GM18507 (cell line): ENCODE results near the gene ANKRD13A.
"Not testable (repeated sequence)": the region's sequence is repeated elsewhere in the genome, so short reads cannot be mapped to it uniquely, and the experiment has no call there.

Experiments used
- DNase-seq: peaks from one replicate; pipeline ENCODE4 v3.0.0; 2011; ENCODE audit warnings: low read depth; ENCODE audit not compliant: insufficient read length; ENCODE audit errors: extremely low spot score
- FAIRE-seq: peaks from 2 replicates; lab custom pipeline; 2011; peaks lifted over from hg19 to GRCh38; lab: Jason Lieb, UNC

ANKRD13A gene

DNA sequence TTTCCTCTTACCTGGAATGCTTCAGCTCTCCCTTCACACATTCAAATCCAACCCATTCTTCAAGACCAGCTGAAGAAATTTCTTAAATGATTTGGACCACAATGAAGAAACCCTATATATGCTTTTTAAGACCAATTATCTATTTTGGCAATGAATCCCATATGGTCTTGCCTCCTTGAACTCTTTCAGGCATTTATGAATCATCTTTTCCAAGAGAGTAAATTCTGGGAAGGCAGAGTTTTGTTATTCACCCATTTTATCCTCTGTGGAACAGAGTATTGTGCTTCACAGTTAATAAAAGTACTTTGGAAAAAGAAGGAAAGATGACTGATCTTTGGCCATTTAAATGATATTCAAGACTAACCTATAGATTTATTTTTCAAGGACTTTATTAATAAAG lies 17.0 kb upstream of the ANKRD13A start:
- no peak for FAIRE-seq
- DNase-seq = no peak

GRCh38 chr12:109983432-109984142 lies 15.6 kb upstream of the ANKRD13A start:
- DNase-seq (no peak), FAIRE-seq (no peak)

- FAIRE-seq, DNase-seq: not testable (repeated sequence)
Observed at GRCh38 chr12:109986236-109986635, 13.0 kb upstream of the ANKRD13A start.

DNA sequence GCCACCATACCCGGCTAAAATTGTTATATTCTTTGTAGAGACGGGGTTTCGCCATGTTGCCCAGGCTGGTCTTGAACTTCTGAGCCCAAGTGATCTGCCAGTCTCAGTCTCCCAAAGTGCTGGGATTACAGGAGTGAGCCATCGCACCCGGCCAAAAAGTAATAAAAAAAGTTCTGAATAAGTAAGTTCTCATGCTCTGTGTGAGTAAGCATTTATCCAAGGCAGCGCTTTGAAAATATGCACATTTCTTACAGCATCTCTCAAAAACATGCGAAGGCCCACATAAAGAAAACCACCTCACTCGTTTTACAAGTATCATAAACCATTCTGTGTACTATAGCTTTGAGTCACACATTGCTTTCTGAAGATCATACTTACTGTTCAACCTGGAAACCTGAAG lies 11.6 kb upstream of the ANKRD13A start:
- no peak for FAIRE-seq
- DNase-seq = no peak

DNA sequence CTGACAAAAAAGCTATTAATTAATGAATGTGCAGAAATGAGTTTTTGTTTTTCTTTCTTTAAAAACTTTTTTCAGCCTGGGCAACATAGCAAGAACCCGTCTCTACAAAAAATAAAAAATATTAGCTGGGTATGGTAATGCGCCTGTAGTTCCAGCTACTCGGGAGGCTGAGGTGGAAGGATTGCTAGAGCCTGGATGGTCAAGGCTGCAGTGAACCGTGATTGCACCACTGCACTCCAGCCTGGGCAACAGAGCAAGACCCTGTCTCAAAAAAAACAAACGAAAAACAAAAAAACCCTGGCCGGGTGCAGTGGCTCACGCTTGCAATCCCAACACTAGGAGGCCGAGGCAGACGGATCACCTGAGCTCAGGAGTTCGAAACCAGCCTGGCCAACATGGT lies 11.0 kb upstream of the ANKRD13A start:
- no peak for DNase-seq
- FAIRE-seq = no peak

DNA sequence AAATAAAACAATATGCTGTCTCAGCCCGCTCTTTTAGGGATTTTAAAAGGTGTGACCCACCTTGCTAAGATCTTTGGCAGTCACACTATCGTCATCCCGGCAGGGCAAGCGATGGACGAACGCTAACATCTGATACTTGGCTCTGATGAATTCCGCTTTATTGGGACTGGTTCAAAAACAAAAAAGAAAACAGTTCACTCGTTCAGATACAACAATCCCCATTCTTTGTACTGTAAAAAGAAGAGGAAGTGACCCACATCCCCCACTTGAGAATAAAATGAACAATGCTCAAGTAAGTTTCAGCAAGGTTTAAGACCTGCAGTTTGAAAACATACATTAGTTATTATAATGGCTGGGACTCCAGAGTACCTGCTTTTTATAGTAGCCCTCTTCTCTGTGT lies 10.3 kb upstream of the ANKRD13A start:
- FAIRE-seq = no peak

GRCh38 chr12:109989380-109989779 lies 9.8 kb upstream of the ANKRD13A start:
- FAIRE-seq (no peak), DNase-seq (no peak)

More for the DNA sequence above, 10.3 kb upstream of the ANKRD13A start:
- no peak for DNase-seq

GRCh38 chr12:109991586-109991985 lies 7.6 kb upstream of the ANKRD13A start:
- DNase-seq (no peak), FAIRE-seq (no peak)

- no peak for DNase-seq
- no peak for FAIRE-seq
Observed at GRCh38 chr12:109993091-109993490, 6.1 kb upstream of the ANKRD13A start.

DNA sequence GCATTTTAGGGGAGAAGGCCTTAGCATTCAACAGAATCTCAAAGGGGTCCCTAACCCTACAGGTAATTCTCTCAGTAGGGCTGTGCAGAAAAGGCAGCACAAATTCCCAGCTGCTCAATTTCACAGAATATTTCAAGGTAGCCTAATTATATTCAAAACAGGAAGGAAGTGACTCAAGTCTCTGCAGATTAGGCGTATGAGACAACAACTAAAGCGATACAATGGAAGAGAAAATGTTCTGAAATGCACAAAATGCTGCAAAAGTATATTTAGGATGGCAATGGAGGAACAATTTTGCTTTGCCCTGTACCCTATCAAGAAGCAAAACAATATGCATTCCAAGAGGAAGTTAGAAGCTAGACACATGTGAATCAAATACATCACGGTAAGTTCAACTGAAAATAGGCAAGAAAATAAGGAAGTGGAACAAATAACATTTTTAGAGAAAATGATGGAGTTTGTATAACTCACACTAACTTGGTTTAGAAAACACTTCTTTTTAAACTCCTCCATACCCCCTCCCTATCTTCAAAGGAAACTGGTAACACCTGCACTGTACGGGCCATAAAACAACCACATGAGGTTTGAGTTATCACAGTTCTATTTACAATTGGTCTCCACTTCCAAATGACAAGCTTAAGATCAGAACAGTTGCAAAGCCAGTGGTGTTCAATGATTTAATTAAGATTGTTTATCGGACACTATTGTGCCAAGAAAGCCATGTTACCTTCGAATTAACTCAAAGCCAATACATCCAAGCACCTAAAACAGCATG lies 4.6 kb upstream of the ANKRD13A start:
- FAIRE-seq = peak; percentile 35

DNA sequence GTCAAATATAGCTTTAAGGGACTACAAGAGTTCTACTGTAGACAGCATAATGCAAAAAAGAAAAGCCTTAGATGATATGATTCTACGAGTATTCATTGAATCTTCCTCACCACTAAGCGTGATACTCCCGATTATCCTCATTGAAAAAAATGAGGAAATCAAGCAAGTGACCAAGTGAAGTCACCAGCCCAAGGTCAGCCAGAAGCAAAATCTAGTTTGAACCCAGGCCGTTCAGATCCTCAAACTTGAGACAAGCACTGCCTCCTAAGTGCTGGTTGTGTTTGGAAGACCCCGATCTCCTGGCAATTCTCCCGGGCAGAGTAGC lies 3.9 kb upstream of the ANKRD13A start:
- DNase-seq (no peak), FAIRE-seq (no peak)

More for the DNA sequence above, 4.6 kb upstream of the ANKRD13A start:
- no peak for DNase-seq

GRCh38 chr12:109995686-109996482 lies 3.3 kb upstream of the ANKRD13A start, which contains the start of gene GIT2:
GIT2 (minus strand) TSS chr12:109996368; CDS start chr12:109996224, 144 bp downstream.
- FAIRE-seq (peak; percentile 83), DNase-seq (peak; percentile 89)

- no peak for FAIRE-seq
Observed at GRCh38 chr12:109996483-109996853, 2.8 kb upstream of the ANKRD13A start.

GRCh38 chr12:109997393-109997792 lies 1.8 kb upstream of the ANKRD13A start:
- no peak for FAIRE-seq
- no peak for DNase-seq

More at GRCh38 chr12:109996483-109996853, 2.8 kb upstream of the ANKRD13A start:
- DNase-seq = no peak

DNA sequence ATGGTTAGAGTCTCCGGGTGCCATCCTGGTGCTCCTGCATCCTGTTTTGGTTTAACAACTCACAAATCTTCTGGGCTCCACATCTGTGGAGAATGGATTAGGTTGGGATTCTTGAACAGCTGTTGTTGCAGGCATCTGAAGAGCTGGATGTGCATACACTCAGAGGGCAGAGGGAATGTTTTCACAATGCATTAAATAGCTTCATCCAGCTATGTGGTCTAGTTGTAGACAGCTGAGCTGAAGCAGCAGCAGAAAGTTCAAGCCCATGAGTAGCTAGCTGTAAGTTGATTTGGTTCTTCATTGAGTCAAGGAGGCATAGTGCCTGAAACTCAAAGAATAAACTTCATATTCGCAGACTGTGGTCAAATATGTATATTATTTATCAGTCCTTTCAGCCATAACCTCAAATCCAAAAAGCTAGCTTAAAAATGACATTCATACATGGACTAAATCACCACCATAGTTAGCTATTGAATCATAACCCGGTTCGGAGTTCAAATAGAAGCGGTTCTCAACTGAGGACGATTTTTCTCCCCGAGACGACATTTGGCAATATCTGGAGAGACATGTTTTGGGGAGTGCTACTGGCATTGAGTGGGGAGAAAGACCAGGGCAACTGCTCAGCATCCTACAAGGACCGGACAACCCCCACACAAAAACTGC lies 858 bp upstream of the ANKRD13A start:
- DNase-seq = no peak
- FAIRE-seq = no peak

GRCh38 chr12:109999649-109999971 lies 380 bp downstream of the ANKRD13A start:
- FAIRE-seq (no peak), DNase-seq (no peak)

- FAIRE-seq (peak; percentile 62), DNase-seq (no peak)
Observed at GRCh38 chr12:109999983-110000505, 814 bp downstream of the ANKRD13A start.

DNA sequence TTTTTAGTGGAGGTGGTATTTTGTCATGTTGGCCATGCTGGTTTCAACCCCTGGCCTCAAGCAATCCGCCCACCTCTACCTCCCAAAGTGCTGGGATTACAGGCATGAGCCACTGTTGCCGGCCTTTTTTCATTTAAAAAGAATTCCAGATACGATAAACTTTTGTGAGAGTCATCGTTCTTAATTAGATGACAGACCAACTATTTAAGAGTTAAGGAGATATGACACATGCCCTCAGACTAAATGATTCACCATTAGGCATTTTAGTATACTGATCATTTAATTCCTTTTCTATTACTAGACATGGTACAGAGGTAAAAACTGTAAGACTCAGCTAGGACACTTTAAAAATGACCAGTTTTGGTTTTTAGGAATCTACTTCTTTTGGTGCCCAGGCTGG lies 2.4 kb downstream of the ANKRD13A start:
- no peak for DNase-seq
- no peak for FAIRE-seq

DNA sequence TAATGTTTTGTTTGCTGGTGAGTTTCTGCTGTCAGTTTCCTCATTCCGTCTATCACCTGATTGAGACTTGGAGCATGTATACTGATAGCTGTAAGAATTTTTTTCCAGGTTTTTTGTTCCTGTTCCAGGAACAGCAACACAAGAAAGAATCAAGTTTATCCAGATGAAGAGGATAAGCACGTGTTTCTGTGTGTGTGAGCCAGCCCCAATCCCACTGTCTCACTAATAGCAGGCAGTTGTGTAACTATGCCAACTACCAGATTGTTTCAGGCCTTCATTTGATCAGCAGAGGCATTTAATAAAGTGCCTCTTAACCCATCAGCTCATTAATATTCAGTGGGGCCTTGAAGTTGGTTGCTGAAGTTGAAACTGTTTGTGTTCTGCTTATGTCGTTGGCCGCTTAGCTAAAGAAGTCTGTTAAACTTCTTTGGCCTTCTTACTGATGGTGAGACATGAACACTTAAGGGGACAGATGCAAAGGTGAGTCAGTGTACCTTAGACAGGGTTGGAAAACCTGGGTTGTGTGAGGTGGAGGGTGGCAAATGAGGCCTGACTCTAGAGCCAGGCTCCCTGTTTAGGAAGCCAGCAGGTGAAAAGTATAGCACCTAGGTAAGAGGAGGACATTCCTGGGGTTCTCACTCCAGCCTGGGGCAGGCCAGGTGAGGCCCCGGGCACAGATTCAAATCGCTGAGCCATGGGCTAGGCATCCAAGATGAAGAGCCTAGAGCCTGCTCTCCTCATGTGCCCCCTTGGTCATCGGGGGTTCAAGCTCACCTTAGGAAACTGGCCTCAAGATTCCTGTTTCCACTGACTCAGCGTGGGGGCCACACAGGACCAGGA lies 3.7 kb downstream of the ANKRD13A start:
- FAIRE-seq (peak; percentile 5), DNase-seq (no peak)
